Prostate gland (tissue), 1 donor: ENCODE measurements around the gene LIPT2.

Experiments
- POLR2A ChIP-seq: fragments of 450-650 bp; IDR thresholded peaks from one replicate; pipeline ENCODE4 v1.6.1; 2016; ENCODE audit warnings: antibody characterized with exemption, mild to moderate bottlenecking
- POLR2AphosphoS5 ChIP-seq: sonication (generic); formaldehyde crosslinking; IDR thresholded peaks from one replicate; pipeline ENCODE4 v1.6.1; 2017; ENCODE audit warnings: antibody characterized with exemption

DNA sequence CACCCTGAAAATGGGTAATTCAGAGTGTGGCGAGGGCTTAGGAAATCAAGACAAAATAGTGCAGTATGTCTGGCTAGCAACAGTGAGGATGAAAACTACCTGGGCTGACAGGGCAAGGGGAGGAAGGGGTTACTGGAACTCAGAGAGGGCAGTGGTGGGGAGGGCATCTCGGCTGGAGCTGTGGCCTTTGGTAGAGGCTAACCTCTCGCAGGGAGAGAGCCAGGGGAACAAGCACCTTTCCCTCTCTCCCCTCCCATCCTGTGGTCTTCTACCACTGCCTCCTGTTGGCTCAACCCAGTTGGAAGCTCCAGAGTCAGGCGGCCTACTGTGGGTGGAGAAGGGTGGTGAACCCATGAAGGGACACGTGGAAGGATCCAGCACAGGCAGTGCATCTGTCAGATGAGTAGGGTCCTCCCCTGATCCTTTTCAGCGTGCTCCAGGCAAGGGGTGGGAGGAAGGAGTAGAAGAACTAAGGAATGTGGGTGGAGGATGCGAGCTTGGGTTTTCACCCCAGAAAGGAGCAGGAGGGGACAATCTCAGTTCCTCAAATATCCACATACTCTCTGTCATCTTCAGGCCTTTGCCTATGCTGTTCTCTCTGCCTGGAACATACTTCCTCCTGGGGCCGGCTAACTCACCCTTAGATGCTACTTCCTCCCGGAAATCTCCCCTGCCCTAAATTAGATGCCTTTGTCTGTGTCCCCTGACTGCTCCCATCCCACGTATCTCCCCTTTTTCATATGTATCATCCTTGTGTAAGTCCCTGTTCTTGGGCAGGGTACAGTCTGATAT lies 19.9 kb downstream of the LIPT2 start:
- TF ChIP-seq POLR2A (no peak), POLR2AphosphoS5 (no peak)
